GM21723 (cell line): ENCODE results near the gene PDHX.
"Not testable (repeated sequence)": the region's sequence is repeated elsewhere in the genome, so short reads cannot be mapped to it uniquely, and the experiment has no call there.

ENCODE experiments used
- ATAC-seq: cut with Tn5 transposase; IDR thresholded peaks from one replicate; pipeline ENCODE4 v1.9.1; 2021; ENCODE audit warnings: mild to moderate bottlenecking, moderate library complexity; ENCODE audit not compliant: unreplicated experiment

The PDHX gene

GRCh38 chr11:35013514-35014233, 97.3 kb downstream of the PDHX start:
- peak; percentile 53 for ATAC-seq

DNA sequence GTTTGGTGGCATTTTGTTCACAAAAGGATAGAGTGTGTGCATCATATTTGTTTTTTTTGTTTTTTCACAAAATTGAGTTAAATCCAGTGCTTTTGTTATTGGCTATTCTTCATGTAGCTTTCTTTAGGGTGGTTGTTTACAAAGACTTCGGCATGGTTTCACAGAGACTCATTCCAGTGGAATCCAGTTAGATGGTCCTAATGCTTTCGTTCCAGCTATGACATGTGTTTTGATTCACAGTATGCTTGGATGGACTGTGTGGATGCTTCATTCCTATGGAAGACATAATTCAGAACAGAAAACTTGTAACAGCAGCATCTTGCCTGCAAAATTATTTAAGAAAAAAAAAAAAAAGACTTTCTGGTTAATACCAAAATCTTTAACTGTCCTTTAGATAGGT, 97.9 kb downstream of the PDHX start:
- no peak for ATAC-seq

DNA sequence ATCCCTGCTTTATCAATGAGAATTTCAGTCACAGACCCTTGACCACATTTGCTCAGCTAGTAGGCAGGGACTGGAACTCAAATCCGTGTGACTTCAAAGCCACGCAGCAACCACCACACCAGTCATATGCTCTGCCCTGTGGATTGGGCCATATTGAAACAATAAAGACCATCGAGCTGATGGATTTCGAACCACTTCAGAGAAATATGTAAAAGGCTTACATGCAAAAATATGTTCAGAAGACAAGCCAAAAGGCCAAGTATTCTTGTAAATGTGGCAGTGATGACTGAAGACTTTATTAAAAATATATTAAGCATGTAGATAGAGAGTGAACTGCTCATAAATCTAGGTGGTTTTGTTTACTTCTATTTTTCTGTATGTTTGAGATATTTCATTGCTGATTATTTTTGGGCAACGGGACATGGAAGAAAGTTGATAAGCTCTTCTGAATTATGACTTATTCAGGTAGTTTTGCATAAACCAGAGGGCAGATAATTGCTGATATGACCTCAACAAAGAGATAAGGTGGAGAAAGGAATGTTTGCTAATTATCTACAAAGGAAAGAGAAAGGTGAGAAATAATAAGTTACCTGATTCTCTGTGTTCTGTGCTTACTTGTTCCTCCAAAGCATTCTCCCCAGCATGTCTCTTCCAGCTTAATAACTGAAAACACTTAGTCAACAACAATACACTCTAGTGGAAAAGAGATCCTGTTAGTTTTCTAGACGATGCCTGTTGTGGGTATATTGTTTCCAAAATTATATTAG, 99.4 kb downstream of the PDHX start:
- no peak for ATAC-seq

DNA sequence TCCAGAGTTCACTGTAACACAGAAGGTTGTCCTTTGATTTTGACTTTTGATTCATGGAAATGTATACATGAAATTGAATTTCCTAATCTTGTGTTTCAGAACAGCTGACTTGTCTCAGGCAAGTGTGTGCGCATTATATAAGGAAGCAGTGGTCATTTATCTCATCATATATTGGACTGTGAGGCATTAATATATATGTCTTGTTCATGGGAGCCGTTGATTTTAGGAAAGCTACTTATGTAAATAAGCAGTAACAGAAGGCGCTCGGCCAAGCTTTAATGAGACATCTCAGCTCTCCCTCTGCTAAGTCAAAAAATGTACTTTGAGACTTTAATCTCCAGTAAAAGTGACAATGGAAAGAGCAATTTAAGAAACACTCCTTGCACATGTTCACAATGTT, 100.5 kb downstream of the PDHX start:
- ATAC-seq, result no peak

DNA sequence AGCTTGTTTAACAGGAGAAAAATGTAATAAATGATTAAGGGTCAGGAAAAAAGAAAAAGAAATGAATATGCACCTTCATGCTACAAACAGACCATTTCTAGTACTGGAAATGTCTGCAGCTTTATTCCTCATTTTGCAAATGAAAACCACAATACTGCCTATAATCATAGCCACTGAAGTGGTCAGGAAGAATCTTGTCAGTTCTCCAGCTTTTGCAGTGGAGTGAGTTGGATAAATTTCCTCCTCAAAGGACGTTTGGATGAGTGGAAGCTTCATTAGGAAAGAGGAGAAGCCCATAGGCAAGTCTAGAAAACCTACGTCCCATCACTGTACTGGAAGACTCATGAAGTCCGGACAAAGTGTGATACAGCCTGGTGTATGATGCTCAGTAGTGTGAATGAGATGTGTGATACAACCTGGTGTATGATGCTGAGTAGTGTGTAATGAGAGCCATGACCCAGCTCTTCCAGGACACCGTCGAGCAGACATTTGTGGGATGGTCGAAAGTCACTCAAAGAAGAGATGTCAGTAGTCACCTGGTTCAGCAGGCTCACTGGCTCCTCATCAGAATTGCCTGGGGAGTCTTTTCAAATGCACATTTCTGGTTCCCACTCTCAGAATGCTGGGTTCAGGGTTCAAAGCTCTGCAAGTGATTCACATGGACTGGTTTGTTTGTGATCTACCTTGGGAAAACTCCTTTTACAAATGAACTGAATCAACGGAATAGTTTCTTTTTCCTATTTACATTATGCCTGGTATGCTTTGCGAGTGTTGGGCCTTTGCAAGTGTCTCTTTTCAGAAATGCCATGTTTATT, 101.3 kb downstream of the PDHX start:
- no peak for ATAC-seq

GRCh38 chr11:35021589-35021988, 105.2 kb downstream of the PDHX start:
- no peak for ATAC-seq

DNA sequence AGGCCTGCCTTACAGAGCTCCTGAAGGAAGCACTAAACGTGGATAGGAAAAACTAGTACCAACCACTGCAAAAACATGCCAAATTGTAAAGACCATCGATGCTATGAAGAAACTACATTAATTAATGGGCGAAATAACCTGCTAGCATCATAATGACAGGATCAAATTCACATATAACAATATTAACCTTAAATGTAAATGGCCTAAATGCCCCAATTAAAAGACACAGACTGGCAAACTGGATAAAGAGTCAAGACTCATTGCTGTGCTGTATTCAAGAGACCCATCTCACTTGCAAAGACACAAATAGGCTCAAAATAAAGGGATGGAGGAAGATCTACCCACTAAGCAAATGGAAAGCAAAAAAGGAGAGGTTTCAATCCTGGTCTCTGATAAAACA, 107.5 kb downstream of the PDHX start:
- not testable (repeated sequence) for ATAC-seq

DNA sequence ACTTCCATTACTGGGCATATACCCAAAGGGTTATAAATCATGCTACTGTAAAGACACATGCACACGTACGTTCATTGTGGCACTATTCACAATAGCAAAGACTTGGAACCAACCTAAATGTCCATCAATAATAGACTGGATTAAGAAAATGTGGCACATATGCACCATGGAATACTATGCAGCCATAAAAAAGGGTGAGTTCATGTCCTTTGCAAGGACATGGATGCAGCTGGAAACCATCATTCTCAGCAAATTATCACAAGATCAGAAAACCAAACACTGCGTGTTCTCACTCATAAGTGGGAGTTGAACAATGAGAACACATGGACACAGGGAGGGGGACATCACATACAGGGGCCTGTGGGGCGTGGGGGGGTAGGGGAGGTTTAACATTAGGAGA, 111.6 kb downstream of the PDHX start:
- not testable (repeated sequence) for ATAC-seq

GRCh38 chr11:35029979-35030682, 113.7 kb downstream of the PDHX start:
- ATAC-seq, result peak; percentile 80

DNA sequence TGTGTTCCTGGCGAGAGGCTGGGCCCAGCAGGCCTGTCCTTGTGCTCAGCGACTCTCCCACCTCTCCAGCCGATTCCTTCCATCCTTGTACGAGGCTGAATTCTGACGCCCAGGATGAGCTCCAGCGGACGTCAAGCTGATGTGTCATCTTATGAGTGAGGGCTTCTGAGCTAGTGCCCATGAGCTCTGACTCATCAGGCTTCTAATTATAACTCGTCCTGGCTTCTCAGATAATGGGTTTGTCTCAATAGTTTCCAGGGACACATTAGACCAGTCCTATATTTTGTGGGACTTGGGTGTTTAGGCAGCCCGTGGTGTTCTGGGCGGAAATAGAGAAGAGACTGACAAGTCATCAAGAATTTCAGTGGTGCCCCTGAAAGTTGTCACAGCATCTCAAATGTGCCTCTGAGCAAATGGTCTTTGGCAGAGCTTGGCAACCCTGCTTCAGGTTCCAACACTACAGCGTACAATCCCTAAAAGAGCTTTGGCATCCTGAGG, 114.3 kb downstream of the PDHX start:
- no peak for ATAC-seq

DNA sequence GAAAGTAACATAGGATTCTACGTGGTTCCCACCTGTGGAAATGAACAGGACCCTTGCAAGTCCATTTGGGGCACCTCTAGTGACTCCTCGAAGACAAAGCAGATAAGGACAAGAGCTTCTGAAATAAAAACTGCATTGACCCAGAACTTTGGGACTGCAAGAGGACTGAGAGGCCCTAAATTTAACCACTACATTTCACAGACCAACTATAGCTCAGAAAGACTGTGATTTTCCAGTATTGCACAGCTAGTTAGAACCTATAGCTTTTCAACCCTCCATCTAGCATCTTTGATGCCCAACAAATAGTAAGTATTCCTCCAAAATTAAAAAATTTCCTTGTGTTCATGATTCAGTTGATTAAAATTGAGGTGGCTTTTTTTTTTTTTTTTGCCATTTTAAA, 114.9 kb downstream of the PDHX start:
- ATAC-seq, result no peak

- no peak for ATAC-seq
Observed at GRCh38 chr11:35031867-35032266, 115.4 kb downstream of the PDHX start.

DNA sequence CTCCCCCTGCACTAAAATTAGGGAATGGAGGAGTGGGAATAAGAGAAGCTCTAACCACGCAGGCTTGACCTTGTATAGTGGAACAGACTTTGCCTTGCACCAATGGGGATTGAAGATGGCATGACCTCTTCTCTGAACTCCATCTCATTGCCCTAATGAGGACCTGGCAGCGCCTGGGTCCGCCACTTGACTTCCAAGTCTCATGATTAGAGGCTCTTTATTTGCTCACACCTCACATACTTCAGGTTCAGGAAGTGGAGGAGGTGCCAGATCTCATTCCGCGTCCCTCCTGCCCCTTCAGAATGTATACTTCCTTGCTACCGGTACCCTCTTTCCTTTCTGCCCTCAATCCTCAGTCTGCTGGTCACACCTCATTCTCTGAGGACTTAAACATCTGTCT, 116.6 kb downstream of the PDHX start:
- ATAC-seq, result no peak

- ATAC-seq, result no peak
Observed at GRCh38 chr11:35034401-35034800, 118.0 kb downstream of the PDHX start.

DNA sequence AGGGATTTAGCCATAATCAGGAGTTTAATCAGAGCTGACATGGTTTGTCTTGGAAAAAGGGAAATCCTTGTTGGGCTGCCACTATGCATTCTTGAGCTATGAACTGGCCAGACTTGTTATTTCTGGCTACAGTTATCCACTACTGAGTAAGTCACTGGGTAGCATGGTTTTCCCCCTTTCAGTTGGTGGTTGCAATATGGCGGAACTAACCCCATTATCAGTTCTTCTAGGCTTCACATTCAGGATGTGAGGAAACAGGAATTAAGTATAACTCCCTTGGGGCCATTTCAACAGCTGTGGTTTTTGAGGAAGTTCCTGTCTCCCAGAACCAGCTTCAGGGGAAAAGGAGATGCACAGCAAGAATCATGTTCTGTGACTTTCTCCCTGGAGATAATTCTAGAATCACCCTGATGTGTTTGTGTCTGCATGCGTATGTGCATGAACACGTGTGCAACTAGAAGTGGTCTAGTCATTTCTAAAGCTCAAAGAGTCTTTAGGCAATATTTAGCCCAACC, 119.5 kb downstream of the PDHX start:
- ATAC-seq, result no peak

DNA sequence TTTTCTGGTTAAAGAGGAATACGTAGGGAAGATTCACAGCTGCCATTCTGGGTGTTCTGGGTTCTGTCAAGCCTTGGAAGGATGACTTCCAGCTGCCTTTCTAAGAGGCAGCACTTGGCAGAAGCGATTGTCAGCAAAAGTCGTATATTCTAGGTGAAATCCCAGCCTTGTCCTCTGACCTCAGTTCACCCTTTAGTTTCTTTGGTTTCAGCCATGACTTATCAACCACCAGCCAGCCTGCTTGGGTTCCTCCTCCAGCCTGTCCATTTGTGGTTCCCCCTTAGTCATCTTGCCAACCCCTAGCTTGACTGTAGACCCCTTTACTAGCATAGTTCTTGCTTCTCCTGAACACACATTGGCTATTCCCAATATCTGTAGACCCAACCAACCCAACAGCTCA, 120.2 kb downstream of the PDHX start:
- no peak for ATAC-seq

GRCh38 chr11:35038211-35038928, 122.0 kb downstream of the PDHX start:
- ATAC-seq, result no peak

DNA sequence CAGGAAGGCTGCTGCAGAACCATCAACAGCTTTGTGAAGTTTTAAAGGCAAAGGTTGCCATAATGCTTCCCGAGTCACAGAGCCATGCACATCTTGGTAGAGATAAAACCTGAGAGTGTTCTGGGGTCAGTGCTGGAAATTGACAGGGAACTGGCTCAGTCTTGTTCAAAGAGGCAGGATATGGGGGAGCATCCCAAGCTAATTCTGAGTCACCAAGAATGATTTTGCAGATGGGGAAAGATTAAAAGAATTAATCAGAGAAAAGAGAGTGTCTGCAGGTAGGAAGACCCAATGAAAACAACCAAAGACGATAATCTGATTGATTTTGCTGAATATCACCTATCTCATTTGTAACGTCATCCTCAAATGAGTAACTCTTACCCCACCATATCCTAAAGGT, 122.7 kb downstream of the PDHX start:
- no peak for ATAC-seq

DNA sequence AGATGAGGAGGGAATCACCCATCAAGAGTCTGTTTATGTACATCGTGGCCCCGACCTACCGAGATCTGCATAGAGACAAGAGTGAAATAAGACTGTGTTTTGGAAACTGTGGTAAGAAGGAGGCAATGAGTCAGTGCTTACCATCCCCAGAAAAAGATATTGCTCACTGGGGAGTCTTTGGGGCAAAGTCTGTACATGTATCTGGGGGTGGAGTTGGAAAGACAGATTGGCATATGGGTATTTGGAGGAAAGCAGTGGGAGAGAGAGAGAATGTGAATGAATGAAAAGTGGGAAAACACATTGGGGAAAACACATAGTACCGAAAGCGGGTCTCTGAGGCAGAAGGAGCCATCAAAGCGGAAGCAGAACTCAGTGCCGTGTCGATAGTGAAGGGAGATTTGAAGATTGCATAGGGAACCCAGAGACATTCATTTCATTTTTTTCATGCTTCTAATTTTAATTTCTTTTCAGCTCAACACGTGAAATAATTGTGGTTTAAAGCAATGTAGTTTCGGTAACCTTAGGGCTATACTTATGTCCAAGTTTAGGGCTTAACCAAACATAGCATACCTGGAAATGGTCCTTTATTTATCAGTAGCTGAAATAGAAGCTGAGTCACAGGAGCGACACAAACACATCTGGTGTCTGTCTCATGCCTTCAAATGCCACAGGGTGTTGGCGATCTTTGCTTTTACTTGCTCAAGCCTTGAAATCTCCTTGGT, 124.0 kb downstream of the PDHX start:
- ATAC-seq, result peak; percentile 77
